Nucleus accumbens (tissue), 56 donors: Measurements from ENCODE around the gene MTCL1.
"Not testable (repeated sequence)": the region's sequence is repeated elsewhere in the genome, so short reads cannot be mapped to it uniquely, and the experiment has no call there.

Experiments used
- DNase-seq, 56 donors: peaks; one replicate each; lab custom pipeline; 2025; lab: John Stamatoyannopoulos, UW

Gene MTCL1

DNA sequence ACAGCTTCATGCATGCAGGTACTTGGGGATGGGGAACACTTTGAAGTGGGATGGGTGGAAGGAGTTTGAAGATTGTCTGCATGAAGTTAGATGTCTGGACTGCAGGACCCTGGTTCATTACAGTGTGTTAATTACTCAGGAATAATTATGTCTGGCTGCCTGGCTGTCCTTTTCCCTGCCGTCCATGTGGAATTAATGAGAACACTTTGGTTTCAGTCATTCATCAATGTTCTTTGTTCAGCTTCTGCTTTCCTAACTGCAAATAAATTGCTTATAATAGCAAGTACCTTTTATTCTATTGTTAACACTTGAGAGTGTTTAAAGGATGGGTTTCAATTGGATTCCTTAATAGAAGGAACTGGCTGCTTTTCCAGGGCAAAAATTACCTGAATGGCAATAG lies 35.8 kb downstream of the MTCL1 start:
- DNase-seq = no peak

DNA sequence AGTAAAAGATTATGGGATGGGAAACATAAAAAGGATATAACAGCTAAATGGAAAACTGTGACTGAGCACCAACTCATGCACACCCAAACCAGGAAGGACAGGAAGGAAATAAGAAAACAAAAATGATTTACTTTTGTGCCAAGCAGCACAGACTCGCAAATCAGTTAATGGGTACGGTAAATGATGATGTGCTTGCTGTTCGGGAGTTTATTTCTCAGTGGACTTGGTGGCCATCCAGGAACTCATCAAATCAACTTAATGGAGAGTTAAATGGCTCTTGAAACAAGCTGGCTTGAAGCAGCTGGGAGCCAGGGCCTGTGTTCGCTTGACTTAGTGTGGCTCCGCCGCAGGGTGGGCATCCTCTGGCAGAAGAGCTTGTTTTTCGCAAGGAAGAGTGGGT lies 36.2 kb downstream of the MTCL1 start:
- DNase-seq = no peak

GRCh38 chr18:8742387-8743361 lies 37.3 kb downstream of the MTCL1 start:
- no peak for DNase-seq

- no peak for DNase-seq
Observed at GRCh38 chr18:8744038-8744437, 38.7 kb downstream of the MTCL1 start.

DNA sequence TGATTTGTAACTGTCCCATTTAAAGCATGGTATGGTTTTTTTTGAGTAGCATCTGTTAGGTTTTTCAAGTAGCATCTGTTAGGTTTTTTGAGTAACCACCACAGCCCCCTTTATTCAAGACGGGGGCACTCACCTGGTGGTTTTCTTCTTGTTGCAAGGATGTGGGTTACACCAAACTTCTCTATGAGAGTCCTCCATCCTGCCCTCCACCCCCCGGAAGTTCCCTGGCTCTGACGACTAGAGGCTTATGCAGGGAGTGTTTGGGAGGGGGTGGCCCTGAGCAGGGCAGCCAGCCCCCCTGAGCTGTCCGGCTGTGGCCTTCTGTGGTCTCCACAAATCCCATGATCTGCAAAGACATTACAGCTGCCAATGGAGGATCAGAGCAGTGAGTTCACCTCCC lies 39.3 kb downstream of the MTCL1 start:
- no peak for DNase-seq

GRCh38 chr18:8745355-8746014 lies 40.1 kb downstream of the MTCL1 start:
- DNase-seq = no peak

- no peak for DNase-seq
Observed at GRCh38 chr18:8747440-8747937, 42.1 kb downstream of the MTCL1 start.

DNA sequence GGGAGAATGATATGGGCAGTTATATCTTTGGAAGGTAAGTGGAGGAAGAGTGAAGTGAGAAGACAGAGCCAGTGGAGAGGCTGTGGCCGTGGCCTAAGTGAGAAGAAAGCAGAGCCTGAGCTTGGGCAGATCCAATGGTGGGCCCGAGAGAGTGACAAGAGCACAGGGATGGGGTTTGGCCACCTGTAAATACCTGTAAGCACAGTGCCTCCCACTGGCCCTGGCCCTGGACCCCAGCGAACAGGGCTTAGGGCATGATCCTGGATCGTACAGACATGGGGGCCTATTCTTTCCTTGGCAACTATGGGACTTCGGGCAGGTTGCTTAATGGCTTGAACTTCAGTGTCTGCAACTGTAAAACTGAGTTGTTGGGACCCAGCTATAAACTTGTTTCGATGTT lies 44.1 kb downstream of the MTCL1 start:
- DNase-seq = no peak

GRCh38 chr18:8750954-8751415 lies 45.6 kb downstream of the MTCL1 start:
- no peak for DNase-seq

GRCh38 chr18:8751692-8752091 lies 46.3 kb downstream of the MTCL1 start:
- no peak for DNase-seq

GRCh38 chr18:8752329-8752728 lies 47.0 kb downstream of the MTCL1 start:
- no peak for DNase-seq

GRCh38 chr18:8754995-8755960 lies 49.9 kb downstream of the MTCL1 start:
- DNase-seq = no peak

DNA sequence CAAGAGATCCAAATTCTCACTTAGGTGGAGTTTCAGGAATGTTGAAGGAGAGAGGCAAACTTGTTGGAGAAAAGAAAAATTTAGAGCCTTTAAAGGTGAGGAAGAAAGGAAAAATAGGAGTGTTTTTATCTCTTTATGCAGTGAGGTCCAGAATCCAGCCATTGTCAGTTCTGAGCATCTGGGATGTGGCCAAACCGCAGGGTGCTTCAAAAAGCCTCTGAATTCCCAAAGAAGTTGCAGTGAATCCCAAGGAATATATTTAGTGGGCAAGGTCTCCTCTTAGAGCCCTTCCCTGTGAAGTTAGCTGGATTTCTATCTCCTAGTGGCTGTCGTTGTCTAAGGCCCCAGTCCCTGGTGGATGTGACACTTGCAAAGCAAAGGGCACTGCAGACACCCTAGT lies 51.2 kb downstream of the MTCL1 start:
- DNase-seq = no peak

GRCh38 chr18:8757396-8757997 lies 52.1 kb downstream of the MTCL1 start:
- no peak for DNase-seq

DNA sequence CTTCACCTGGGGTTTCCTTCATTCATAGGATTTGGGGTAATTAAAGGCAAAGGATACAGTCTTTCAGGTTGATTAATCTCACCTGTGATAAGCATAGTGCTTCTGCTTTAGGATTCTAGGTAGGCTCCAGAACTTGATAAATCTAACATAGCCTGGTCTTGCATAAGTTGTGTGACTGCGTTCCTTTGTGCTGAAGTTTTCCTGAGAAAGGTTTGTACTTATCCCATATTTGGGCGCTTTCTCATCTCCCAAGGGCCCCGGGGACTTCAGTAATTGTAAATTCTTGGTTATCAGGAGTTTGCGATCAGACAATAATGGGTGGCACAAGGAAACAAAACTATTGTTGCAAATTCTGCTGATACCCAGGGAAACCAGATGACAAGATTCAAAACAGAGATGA lies 53.1 kb downstream of the MTCL1 start:
- no peak for DNase-seq

DNA sequence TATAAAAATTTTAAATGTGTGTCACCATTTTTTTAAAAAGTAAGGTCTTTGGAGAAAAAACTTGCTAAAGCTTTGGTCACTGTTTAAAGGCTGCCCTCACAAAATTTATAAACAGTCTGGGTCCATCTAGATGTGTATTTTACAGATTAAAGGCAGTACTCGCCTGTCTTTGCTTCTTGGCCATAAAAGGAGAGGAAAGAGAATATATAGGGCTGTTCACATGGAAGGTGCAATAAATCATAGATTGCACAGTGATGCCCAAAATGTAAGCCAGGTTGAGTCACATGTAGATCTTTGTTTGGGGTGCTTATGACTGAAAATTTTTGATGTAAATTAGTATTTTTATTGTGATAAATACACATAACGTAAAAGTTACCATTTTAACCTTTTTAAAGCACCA lies 55.6 kb downstream of the MTCL1 start:
- no peak for DNase-seq

GRCh38 chr18:8761535-8761934 lies 56.2 kb downstream of the MTCL1 start:
- not testable (repeated sequence) for DNase-seq

- DNase-seq = no peak
Observed at GRCh38 chr18:8762968-8763367, 57.6 kb downstream of the MTCL1 start.

DNA sequence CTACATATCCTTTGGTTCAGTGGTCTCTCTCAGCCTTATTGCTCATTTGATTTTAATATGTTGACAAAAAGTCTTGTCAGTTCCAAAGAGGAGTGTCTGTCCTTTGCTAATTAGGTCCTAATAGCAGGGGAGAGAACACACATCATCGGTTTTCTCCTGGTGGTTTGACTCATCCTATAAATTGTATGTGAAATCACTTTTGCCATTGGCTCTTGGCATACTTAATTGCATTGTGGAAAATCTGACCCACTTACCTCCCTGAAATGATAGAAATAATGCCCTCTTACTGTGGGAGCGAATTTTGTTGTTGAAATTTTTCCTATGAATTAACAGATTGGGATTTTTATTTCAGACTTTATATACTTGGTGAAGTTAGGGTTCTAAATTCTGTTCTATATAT lies 58.3 kb downstream of the MTCL1 start:
- DNase-seq = no peak
